HG02885 (cell line): ENCODE measurements around the gene HSBP1L1.
"Not testable (repeated sequence)": the region's sequence is repeated elsewhere in the genome, so short reads cannot be mapped to it uniquely, and the experiment has no call there.

Experiments used
- ATAC-seq: cut with Tn5 transposase; IDR thresholded peaks from one replicate; pipeline ENCODE4 v1.9.1; 2021; ENCODE audit warnings: mild to moderate bottlenecking; ENCODE audit not compliant: unreplicated experiment, poor library complexity

HSBP1L1 gene

GRCh38 chr18:79980585-79980984 lies 16.1 kb downstream of the HSBP1L1 start:
- no peak for ATAC-seq

GRCh38 chr18:79982736-79983135 lies 18.3 kb downstream of the HSBP1L1 start:
- no peak for ATAC-seq

DNA sequence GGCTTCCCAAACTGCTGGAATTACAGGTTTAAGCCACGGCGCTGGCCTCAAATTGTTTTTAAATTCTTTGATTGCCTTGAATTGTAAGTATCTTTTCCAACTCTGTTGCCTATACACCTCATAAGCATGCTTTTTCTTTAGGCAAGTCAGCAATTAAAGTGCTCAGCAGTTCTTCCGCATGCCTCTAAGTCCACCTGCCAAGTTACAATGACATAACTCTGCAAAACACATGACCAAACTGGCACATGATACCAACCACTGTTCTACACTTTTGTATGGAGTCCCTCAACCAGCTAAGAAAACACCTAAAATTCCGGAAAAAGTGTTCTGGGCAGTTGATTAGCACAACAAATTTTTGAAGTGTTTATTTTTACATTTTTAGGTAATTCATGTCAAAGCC lies 18.8 kb downstream of the HSBP1L1 start:
- no peak for ATAC-seq

DNA sequence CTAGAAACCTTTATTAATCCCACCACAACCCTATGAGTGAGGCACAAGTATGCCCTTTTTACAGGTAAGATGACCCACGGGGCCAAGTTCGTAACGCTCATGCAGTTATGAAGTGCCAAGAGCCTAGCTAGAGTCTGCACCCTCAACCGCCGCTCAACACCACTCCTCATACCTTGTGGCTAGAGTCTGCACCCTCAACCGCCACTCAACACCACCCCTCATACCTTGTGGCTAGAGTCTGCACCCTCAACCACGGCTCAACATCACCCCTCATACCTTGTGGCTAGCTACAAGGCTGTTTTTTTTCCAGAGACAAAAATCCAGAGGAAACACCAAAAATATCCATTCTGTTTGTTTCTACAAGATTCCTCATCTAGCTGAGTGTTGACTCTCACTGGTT lies 19.4 kb downstream of the HSBP1L1 start:
- ATAC-seq: no peak

DNA sequence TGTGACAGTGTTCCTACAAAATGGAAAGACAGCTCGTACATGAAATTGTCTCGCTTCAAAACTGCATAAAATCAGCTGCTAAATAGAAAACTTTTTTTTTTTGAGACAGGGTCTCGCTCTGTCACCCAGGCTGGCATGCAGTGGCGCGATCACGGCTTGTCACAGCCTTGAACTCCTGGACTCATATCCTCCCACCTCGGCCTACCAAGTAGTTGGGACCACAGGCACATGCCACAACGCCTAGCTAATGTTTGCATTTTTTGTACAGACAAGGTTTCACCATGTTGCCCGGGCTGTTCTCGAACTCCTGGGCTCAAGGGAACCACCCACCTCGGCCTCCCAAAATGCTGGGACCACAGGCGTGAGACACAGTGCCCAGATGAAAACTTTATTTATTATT lies 20.7 kb downstream of the HSBP1L1 start:
- no peak for ATAC-seq

- ATAC-seq: no peak
Observed at GRCh38 chr18:79986726-79987125, 22.3 kb downstream of the HSBP1L1 start.

DNA sequence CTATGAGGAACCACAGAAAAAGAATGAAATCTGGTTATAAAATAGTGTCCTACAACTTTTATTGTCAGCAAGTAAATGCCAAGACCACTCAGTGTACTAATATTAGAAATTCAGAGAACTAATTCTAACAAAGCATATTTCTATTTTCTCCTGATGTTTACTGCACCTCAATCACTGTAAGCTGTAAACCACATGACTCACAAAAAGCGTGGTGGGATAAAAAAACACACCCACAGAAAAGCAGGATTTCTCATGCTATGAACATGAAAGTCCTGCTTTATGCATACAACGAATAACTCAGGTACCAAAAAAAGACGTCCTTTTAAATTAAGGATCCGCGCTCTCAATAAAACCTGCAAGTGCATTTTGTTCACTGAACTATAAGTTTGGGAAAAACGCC lies 23.1 kb downstream of the HSBP1L1 start:
- no peak for ATAC-seq

GRCh38 chr18:79988071-79988450 lies 23.6 kb downstream of the HSBP1L1 start:
- ATAC-seq: peak; percentile 69

- ATAC-seq: peak; percentile 97
Observed at GRCh38 chr18:79988451-79989194, 24.2 kb downstream of the HSBP1L1 start, which contains the start of gene TXNL4A. Gene TXNL4A, minus strand, starts transcription at chr18:79988563. Its CDS starts 171 bp downstream, at chr18:79988392.

DNA sequence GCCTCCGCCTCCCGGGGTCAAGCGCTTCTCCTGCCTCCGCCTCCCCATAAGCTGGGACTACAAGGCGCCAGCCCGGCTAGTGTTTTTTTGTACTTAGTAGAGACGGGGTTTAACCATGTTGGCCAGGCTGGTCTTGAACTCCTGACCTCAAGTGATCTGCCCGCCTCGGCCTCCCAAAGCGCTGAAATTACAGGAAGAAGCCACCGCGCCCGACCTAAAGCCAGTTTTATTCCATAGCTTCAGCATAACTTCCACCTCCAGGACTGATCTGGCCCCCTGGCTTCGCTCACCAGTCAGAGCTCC lies 24.7 kb downstream of the HSBP1L1 start:
- ATAC-seq: no peak

- no peak for ATAC-seq
Observed at GRCh38 chr18:79991494-79991893, 27.1 kb downstream of the HSBP1L1 start.

- ATAC-seq: not testable (repeated sequence)
Observed at GRCh38 chr18:79999701-80000100, 35.3 kb downstream of the HSBP1L1 start.

DNA sequence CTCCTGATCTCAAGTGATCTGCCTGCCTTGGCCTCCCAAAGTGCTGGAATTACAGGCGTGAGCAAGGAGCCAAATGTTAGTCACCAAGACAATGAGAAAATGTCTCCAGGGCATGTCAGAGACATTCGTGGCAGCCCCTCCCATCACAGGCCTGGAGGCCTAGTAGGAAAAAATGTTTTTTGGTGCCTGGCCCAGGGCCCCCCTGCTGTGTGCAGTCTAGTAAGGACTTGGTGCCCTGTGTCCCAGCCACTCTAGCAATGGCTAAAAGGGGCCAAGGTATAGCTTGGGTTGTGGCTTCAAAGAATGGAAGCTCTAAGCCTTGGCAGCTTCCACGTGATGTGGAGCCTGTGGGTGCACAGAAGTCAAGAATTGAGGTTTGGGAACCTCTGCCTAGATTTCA lies 36.4 kb downstream of the HSBP1L1 start:
- no peak for ATAC-seq

GRCh38 chr18:80002468-80002867 lies 38.0 kb downstream of the HSBP1L1 start:
- no peak for ATAC-seq

- no peak for ATAC-seq
Observed at GRCh38 chr18:80004600-80005342, 40.3 kb downstream of the HSBP1L1 start.

DNA sequence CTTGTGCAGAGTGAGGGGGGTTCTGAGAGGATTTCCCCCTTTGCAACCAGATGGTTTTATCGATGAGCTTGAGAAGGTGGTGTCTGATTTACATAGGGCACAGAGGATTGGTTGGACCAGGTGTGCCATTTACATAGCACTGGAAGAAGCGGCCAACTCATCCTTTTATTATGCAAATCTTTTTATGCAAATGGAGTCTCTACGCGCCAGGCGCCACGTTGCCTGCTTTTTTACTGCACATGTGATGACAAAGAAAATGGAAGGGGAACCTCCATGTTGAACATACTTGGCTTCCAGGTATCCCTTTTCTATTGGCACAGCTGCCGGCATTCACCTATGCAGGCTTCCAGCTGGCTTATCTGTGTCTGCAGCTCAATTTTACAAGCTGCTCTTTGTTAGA lies 42.3 kb downstream of the HSBP1L1 start:
- ATAC-seq: no peak

- ATAC-seq: no peak
Observed at GRCh38 chr18:80009661-80010550, 45.5 kb downstream of the HSBP1L1 start.

- no peak for ATAC-seq
Observed at GRCh38 chr18:80010551-80010906, 46.1 kb downstream of the HSBP1L1 start.

GRCh38 chr18:80011496-80012137 lies 47.2 kb downstream of the HSBP1L1 start:
- ATAC-seq: not testable (repeated sequence)

DNA sequence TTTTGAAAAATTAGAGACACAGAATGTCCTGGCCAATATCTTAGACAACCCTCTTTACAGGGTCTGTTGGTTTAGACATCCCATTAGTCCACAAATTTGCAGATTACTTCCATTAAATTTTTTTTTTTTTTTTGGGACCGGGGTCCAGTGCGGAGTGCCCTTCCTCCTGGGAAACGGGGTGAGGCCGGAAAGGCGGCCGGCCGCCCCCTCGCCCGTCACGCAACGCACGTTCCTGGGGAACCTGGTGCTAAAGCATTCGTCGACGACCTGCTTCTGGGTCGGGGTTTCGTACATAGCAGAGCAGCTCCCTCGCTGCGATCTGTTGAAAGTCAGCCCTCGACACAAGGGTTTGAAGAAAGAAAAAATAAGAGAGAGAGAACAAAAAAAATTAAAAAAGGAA lies 48.3 kb downstream of the HSBP1L1 start:
- no peak for ATAC-seq
